ENCODE data around the gene MAP2K5.
A peak's percentile ranks its signal among the peaks of the same experiment; 100 is the strongest.

Gene MAP2K5

GRCh38 chr15:67790610-67791319 is 248.3 kb downstream of the MAP2K5 start:
- no peak for DNase-seq

DNA sequence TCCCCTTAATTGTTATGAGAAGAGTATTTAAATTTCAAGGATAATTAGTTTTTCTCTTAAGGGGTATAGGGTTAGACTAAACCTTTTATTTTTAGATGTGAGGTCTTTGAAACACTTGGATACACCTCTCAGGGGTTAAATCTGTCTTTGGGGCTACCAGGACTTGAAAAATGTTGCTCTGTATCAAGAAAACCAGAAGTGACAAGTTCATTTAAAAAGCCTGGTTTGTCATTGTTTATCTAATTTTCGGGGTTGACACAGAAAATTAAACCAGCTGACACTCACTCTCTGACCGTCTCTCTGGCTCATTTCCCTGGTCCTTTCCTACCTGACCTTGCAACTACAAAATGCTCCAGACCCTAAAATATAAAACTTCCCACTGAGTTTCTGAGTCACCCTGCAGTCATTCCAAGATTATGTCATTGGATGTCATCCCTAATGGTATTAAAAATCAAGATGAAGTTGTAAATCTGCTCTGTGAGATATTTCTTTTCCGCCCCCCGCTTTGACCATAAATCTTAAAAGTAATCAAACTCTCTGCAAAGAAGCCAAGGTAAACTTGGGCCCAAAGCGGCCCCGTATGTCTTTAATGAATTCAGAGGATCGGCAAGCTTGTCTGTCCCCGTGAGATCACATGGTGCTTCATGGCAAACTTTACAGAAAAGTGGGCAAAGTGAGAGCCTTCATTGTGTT is 249.9 kb downstream of the MAP2K5 start:
- no peak for DNase-seq

DNA sequence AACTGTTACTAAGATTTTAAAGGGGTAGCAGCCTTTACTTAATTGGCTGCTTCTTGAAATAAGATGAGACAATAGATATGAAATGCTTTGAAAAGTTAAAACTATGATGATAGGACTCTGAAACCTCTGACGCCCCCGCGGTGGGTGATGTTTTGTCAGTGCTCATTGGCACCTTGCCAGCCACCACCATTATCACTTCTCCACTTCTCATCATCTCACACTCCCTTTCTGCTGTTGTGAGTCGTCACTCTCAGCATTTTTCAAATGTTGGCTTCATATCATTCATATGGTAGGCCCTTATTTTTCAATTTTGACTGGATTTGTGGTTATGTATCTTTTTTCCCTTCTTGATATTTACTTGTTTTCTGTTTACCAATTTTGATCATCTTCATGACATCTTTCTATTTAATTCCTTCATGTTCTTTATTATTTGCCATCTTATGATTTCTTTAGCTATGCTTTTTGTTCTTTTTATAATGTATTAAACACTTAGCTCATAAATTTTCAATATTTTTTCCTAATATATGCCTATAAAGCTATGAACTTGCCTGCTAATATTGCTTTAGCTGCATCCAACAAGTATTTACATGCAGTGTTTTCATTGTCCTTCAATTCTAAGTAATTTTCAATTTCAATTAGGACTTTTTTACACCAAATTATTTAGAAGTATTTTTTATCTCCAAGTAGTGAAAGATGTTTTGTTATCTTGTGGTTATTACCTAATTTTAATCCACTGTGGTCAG is 252.5 kb downstream of the MAP2K5 start:
- DNase-seq: no peak

GRCh38 chr15:67796196-67797127 is 254.0 kb downstream of the MAP2K5 start:
- DNase-seq: no peak

DNA sequence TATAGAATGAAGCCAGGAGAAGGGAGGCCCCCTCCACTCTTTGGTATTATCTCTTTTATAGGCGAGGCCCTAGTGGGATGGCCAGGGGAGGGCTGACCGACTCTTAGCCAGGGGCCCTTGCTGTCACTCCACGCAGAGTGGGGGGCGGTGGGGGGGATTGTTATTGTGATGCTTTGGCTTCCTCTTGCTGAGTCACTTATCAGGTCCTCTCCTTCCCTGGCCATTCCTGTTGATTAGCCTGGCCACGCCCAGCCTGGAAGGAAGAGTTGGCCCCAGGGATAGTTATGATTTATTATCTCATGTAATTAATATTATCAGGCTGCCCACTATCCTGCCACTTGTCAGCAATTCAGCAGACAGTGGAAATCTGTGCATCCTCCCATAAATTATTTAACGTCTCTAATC is 257.3 kb downstream of the MAP2K5 start:
- no peak for DNase-seq

DNA sequence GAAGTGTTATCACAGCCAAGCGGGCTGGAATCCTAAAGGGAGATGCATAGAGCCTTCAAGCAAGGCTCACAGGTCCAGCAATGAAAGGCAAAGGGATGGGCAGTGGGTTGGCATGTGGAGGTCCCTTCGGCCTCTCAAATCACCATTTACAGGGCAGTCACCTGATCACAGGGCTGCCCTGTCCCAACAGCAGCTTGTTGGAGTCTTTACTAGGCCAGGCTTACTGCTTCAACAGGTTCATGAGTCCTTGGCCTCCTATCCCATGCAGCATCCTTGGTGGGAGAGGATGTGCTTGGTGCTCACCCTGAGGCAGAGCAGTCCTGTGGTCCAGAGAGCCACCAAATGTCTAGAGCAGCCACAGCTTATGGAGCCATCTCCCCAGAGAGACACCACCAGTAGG is 258.6 kb downstream of the MAP2K5 start:
- no peak for DNase-seq

DNA sequence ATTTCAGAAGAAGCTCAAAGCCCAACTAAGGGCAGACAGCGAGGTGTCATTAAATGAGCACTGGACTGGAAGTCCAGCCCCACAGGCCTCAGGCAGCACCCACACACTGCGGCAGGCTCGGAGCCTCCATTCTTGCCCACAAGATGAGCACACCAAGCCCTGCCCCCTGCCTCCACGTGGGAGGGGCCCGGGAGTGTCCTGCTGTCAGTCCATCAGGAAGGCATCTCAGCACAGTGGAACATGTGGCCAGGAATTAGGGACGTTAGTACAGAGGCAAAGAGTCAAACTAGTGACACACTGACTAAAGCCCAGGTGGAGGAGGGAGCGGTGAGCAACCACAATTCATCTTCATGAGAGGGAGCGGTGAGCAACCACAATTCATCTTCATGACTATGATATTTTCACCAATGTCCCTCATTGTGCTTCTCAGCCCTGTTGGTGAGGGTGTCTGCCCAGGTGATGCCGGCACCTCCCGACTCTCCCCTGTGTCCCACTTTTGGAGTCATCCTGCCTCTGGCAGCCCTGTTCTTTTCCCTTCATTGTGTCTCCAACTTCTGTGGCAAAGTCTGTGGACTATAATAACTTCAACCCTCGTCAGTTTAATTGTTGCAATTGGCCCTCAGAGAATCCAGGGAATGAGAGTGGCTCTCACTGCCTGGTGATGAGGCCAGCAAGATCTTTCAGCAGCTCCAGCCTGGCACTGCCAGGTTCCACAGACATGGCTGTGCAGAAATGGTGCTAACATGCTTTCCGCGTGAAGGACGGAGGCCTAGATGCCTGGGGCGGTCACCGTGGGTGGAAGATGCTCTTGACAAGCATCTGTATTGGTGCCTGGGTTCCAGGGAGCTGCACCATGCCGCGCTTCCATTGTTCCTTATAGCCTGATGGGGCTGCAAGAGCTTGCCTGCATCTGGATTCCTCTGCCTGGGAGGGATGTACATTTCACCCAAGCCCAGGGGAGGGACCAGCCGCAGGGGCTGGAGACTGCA is 259.7 kb downstream of the MAP2K5 start:
- DNase-seq: no peak

- no peak for DNase-seq
Observed at GRCh38 chr15:67803299-67803698, 260.8 kb downstream of the MAP2K5 start.

GRCh38 chr15:67803996-67804843 is 261.7 kb downstream of the MAP2K5 start:
- peak; percentile 36 for DNase-seq

GRCh38 chr15:67805008-67805665 is 262.6 kb downstream of the MAP2K5 start:
- DNase-seq: no peak

DNA sequence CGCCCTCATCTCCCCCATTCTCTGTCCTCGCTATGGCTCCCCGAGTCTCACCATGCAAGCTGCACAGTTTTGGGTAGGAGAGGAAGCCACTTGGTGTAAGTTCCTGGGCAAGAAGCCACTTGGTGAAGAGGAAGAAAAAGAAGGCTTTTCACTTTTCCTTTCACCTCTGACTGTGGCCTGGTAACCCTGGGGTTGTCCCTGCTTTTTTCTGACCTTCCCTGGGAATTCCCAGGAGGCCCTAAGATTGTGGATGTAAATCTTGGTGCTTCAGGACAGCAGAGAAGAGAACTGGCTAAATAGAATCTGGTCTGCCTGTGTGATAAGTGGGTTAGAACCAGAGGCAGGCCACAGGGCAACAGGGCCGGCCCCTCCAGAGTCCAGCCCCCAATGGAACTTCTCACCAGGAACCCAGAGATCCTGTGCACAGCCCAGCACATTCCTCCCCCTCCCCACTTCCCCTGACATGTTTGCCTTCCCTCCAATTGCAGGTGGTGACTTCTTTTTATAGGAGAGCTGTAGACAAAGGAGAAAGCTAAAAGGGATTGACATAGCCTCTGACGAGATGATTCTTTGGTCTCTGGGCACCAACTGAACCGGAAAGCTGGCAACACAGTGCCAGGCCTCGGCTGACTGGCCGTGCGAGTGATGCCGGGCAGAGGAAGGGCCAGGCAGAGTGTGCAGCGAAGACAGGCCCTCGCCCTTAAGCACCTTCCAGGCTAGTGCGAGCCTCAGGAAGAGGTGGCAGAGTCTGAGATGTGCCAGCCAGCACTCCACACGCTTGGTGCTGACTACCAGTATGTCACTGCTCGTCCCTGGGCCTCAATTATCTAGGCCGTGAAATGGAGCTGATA is 263.4 kb downstream of the MAP2K5 start:
- no peak for DNase-seq

GRCh38 chr15:67806536-67806935 is 264.0 kb downstream of the MAP2K5 start:
- DNase-seq: no peak

DNA sequence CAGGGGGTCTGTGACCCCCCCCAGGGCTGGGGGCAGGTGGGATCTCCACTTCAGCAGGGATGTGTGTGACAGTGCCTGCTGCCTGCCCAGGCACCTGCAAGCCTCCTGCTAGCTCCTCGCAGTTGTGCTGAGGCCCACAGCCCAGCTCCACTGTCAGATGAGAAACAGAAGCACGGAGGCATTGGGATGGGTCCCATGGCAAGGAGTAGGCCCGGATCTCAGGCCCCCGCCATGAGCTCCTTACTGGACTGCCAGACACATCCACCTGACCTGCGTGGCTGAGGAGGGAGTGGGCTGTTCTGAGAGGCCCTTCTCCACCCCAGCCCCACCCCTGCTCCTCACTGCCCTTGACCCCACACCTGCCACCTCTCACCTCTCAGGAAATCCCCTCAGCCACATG is 264.6 kb downstream of the MAP2K5 start:
- DNase-seq: no peak

- DNase-seq: no peak
Observed at GRCh38 chr15:67807836-67808235, 265.3 kb downstream of the MAP2K5 start.

- no peak for DNase-seq
Observed at GRCh38 chr15:67808821-67809220, 266.3 kb downstream of the MAP2K5 start.

DNA sequence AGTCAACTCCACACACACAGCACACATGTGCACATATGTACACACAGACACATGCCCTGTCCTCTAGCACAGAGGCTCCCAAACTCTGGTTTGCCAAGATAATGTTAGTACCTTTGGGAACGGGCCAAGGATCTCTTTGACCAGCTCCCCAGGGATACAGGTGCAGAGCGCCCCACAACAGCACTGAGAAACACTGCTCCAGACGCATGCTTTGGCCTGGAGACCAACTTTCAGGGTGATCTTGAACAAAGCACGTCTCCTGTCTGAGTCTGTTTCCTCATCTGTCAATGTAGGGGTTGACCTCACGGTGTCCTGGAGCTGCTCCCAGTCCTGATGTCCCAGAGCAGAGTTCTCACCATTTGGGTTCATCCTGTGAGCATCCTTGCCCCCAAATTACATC is 266.9 kb downstream of the MAP2K5 start:
- no peak for DNase-seq

GRCh38 chr15:67809866-67810265 is 267.4 kb downstream of the MAP2K5 start:
- DNase-seq: no peak

GRCh38 chr15:67812241-67812644 is 269.7 kb downstream of the MAP2K5 start:
- no peak for DNase-seq

- no peak for DNase-seq
Observed at GRCh38 chr15:67813104-67813634, 270.7 kb downstream of the MAP2K5 start.
